HepG2 (cell line): ENCODE results near the gene GRIK4. TPM values are rescaled to one million over a fixed set of nuclear protein-coding genes. Genes with fewer than 3 reads are reported as not detected.

Experiments
- ATAC-seq: fragments of 200-7000 bp; cut with Tn5 transposase; 3 replicates; pipeline ENCODE4 v1.9.1; 2020; ENCODE audit warnings: mild to moderate bottlenecking, moderate library complexity
- BruUV-seq: library from RNA; stranded (reverse); fragments of 400-500 nt; replicated peaks from 2 replicates; lab custom pipeline; 2021; lab: Mats Ljungman, UMichigan
- CTCF ChIA-PET: fragments of 300-600 bp; formaldehyde crosslinking; extraction: SDS; loops from one replicate; lab custom pipeline; 2021; ENCODE audit warnings: low total read pairs, inconsistent platforms, low intra/inter-chr PET ratio; lab: Yijun Ruan, JAX
- POLR2A ChIA-PET: fragments of 350-600 bp; sonication (Branson Sonifier 250); formaldehyde crosslinking; loops from one replicate; lab custom pipeline; 2020; ENCODE audit warnings: antibody characterized with exemption, inconsistent platforms; lab: Yijun Ruan, JAX
- DNase-seq: peaks from one replicate; pipeline ENCODE4 v3.0.0-alpha.2; 2015; ENCODE audit warnings: low spot score
- FAIRE-seq: peaks from 3 replicates; lab custom pipeline; 2011; peaks lifted over from hg19 to GRCh38; lab: Jason Lieb, UNC
- H2AFZ ChIP-seq: one replicate; pipeline ENCODE4 v1.6.1; 2011; ENCODE audit warnings: low read length, inconsistent platforms
- H3K27ac ChIP-seq: fragments of 300-600 bp; 3 replicates; pipeline ENCODE4 v1.8.0; 2011; ENCODE audit warnings: mixed run types, mild to moderate bottlenecking, mixed read lengths, low read length, inconsistent platforms; ENCODE audit not compliant: insufficient read depth; ENCODE audit errors: extremely low read length
- H3K27me3 ChIP-seq, 2 experiments: fragments of 200-600 bp in 1 of 2; 2 replicates in 1 of 2; 3 replicates in 1 of 2; pipeline versions ENCODE4 v1.6.0 to v1.8.0; 2011; ENCODE audit warnings: low read length in 2 of 2, mild to moderate bottlenecking in 2 of 2, moderate library complexity in 2 of 2, inconsistent platforms in 1 of 2; ENCODE audit not compliant: insufficient read depth in 2 of 2, control insufficient read depth in 1 of 2
- H3K36me3 ChIP-seq, 2 experiments: fragments of 200-600 bp in 1 of 2; replicated peaks in 1 of 2; 2 replicates in 1 of 2; 3 replicates in 1 of 2; pipeline versions ENCODE4 v1.5.1 to v1.8.0; 2011; ENCODE audit warnings: low read length in 2 of 2, inconsistent platforms in 1 of 2; ENCODE audit not compliant: insufficient read depth in 2 of 2, control insufficient read depth in 1 of 2
- H3K4me1 ChIP-seq: 2 replicates; pipeline ENCODE4 v1.5.1; 2012; ENCODE audit warnings: low read length, inconsistent platforms; ENCODE audit not compliant: insufficient read depth
- H3K4me2 ChIP-seq: 2 replicates; pipeline ENCODE4 v1.6.0; 2011; ENCODE audit warnings: low read depth, low read length, inconsistent platforms
- H3K4me3 ChIP-seq, 3 experiments: fragments of 200-600 bp in 1 of 3; sonication (generic), shearing (Covaris generic) in 1 of 3; replicated peaks in 1 of 3; 2 replicates each; pipeline ENCODE4 v1.5.1; 2011 to 2016; ENCODE audit warnings: low read length in 3 of 3, inconsistent platforms in 2 of 3, low read depth in 2 of 3, mild to moderate bottlenecking in 2 of 3, control low read depth in 1 of 3, mixed read lengths in 1 of 3; ENCODE audit not compliant: insufficient read depth in 1 of 3
- H3K79me2 ChIP-seq: one replicate; pipeline ENCODE4 v1.6.1; 2011; ENCODE audit warnings: low read length, inconsistent platforms; ENCODE audit not compliant: insufficient read depth
- H3K9ac ChIP-seq: 2 replicates; pipeline ENCODE4 v1.6.0; 2011; ENCODE audit warnings: mild to moderate bottlenecking, low read depth, low read length, inconsistent platforms; ENCODE audit not compliant: insufficient read depth
- H3K9me3 ChIP-seq: 2 replicates; pipeline ENCODE4 v1.5.1; 2012; ENCODE audit warnings: mild to moderate bottlenecking, low read length
- H4K20me1 ChIP-seq: 2 replicates; pipeline ENCODE4 v1.6.0; 2011; ENCODE audit warnings: inconsistent platforms, mild to moderate bottlenecking, low read length, moderate library complexity; ENCODE audit not compliant: insufficient read depth
- CC2D1A ChIP-seq: sonication (generic); formaldehyde crosslinking; IDR thresholded peaks from 2 replicates; pipeline ENCODE4 v1.8.1; 2023; ENCODE audit warnings: mild to moderate bottlenecking, missing genetic modification reagents
- EHMT2 ChIP-seq: fragments of 200-600 bp; sonication (generic); IDR thresholded peaks from 2 replicates; pipeline ENCODE4 v1.7.0; 2017; ENCODE audit warnings: antibody characterized with exemption, low read depth, low read length, borderline replicate concordance
- IKZF5 ChIP-seq: IDR thresholded peaks from 2 replicates; pipeline ENCODE4 v1.6.1; 2018; ENCODE audit warnings: missing genetic modification reagents, mild to moderate bottlenecking, missing compliant biosample characterization
- ZNF672 ChIP-seq: sonication (generic); formaldehyde crosslinking; IDR thresholded peaks from 2 replicates; pipeline ENCODE4 v1.8.1; 2022; ENCODE audit warnings: missing genetic modification reagents
- ZNF746 ChIP-seq: sonication (generic); formaldehyde crosslinking; IDR thresholded peaks from 2 replicates; pipeline ENCODE4 v1.8.0; 2022; ENCODE audit warnings: mild to moderate bottlenecking, missing genetic modification reagents
- WGBS: methylation state at CpG from one replicate; pipeline ENCODE4 v1.1.6; 2017; ENCODE audit warnings: low lambda C conversion rate; 5-methylcytosine and 5-hydroxymethylcytosine counted together
- in situ Hi-C: cut with HindIII; loops from 2 replicates; pipeline ENCODE4 v1.10.0; 2017; ENCODE audit warnings: low pct_unique_long_range_greater_than_20kb; ENCODE audit not compliant: extremely low pct_ligation_motif_present
- intact Hi-C: fragments of 100-400 bp; cut with micrococcal nuclease; formaldehyde crosslinking; loops from one replicate; pipeline ENCODE4 v1.10.0; 2022; ENCODE audit not compliant: unreplicated experiment
- polyA plus RNA-seq, 8 experiments: library from polyadenylated mRNA; depleted of rRNA in 3 of 8; stranded (reverse) in 7 of 8; unstranded in 1 of 8; fragments of >200 nt; fragmentation: Illumina TruSeq in 4 of 8; extraction: Trizol in 4 of 8; gene quantifications; 2 replicates each; pipeline versions ENCODE4 v1.2.1 to v1.2.3, GENCODE V29; 2011 to 2016; ENCODE audit warnings: low read depth in 4 of 8, missing spikeins in 1 of 8, mixed read lengths in 1 of 8; ENCODE audit not compliant: insufficient read depth in 1 of 8
- total RNA-seq, 5 experiments: library from RNA; depleted of rRNA; stranded (reverse); fragments of >200 nt; fragmentation: Illumina TruSeq; extraction: Trizol; gene quantifications; 2 replicates each; pipeline ENCODE4 v1.2.3, GENCODE V29; 2016; ENCODE audit warnings: low read depth in 1 of 5
- TF ChIP-seq, protein P1 (sequence below), 2 experiments: IDR thresholded peaks; 2 replicates each; pipeline ENCODE4 v1.6.1; 2011 to 2012; ENCODE audit warnings: low read length in 2 of 2, borderline replicate concordance in 1 of 2, low read depth in 1 of 2, mild to moderate bottlenecking in 1 of 2, moderate library complexity in 1 of 2

The GRIK4 gene
- total and polyA plus RNA-seq, 2 of the 13 experiments (the other 11 are each of a cell fraction or from before 2014, with no cell fraction given), result 0.04 to 0.07 TPM

DNA sequence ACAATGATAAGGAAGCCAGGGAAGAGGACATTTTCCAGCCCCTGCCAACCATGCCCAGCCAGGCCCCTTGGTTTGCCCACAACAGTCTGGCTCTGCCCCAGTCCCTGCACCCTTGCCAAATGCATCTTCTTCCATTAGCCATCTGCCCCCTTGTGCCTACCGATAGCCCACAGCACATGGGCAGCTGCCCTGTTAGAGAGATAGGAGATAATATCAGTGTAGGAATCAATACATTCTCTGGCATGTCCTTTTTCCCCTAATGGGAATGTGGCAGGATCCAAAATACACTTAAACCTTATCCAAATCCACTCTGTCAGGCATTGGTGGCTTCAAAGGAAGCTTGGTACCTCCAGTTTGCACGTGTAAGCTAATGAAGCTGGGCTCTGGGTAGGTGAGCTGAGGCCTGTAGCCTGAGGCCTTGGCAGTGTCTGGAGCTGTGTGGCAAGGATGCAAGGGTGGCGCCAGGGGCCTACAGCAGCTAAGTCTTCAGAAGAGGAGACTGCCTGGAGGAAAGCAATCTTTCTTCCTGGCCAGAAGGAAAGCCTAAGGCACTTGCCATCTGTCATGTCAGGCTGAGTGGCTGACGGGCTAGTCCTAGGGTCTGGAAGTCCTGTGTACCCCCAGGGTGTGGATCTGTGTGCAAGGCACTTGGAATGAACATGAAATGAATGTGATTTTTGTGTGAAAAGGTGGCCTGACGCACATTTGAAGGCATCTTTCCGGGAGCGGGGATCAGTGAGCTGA is 348.2 kb downstream of the GRIK4 start:
- H3K36me3 ChIP-seq, result no peaks in the 10 kb centered on the region
- no peak overlapping the region for H3K9ac ChIP-seq
- intact Hi-C loops (no loop called here), in situ Hi-C loops (no loop called here)
- peaks cover 0 to 4% of the 10 kb centered on the region in 2 experiments; a peak in 1 of 5 replicates for H3K27me3 ChIP-seq
- ChIA-PET POLR2A (no interaction called here), CTCF (no interaction called here)
- no peaks in the 10 kb centered on the region for H3K79me2 ChIP-seq
- no peak overlapping the region for H3K4me2 ChIP-seq
- FAIRE-seq (no peak), DNase-seq (no peak), ATAC-seq (no peak)
- H3K4me1 ChIP-seq, result no peaks in the 10 kb centered on the region
- BruUV-seq, result no TSS peak
- no peaks in the 10 kb centered on the region for H3K9me3 ChIP-seq
- TF ChIP-seq IKZF5 (CRISPR knock-in tag) (no peak), CC2D1A (no peak), EHMT2 (no peak), ZNF746 (CRISPR knock-in tag) (no peak), ZNF672 (CRISPR knock-in tag) (no peak)
- TF ChIP-seq, protein P1, sequence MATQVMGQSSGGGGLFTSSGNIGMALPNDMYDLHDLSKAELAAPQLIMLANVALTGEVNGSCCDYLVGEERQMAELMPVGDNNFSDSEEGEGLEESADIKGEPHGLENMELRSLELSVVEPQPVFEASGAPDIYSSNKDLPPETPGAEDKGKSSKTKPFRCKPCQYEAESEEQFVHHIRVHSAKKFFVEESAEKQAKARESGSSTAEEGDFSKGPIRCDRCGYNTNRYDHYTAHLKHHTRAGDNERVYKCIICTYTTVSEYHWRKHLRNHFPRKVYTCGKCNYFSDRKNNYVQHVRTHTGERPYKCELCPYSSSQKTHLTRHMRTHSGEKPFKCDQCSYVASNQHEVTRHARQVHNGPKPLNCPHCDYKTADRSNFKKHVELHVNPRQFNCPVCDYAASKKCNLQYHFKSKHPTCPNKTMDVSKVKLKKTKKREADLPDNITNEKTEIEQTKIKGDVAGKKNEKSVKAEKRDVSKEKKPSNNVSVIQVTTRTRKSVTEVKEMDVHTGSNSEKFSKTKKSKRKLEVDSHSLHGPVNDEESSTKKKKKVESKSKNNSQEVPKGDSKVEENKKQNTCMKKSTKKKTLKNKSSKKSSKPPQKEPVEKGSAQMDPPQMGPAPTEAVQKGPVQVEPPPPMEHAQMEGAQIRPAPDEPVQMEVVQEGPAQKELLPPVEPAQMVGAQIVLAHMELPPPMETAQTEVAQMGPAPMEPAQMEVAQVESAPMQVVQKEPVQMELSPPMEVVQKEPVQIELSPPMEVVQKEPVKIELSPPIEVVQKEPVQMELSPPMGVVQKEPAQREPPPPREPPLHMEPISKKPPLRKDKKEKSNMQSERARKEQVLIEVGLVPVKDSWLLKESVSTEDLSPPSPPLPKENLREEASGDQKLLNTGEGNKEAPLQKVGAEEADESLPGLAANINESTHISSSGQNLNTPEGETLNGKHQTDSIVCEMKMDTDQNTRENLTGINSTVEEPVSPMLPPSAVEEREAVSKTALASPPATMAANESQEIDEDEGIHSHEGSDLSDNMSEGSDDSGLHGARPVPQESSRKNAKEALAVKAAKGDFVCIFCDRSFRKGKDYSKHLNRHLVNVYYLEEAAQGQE (IDR thresholded peaks at IDR 0.05; ENCODE audit: borderline replicate concordance in 1 of 2, low read depth in 1 of 2, low read length in 2 of 2), result no peak
- no peak overlapping the region for H3K4me3 ChIP-seq
- no peak overlapping the region for H3K27ac ChIP-seq
- WGBS, result 30% methylated on average over 6 of the region's 7 CpGs
- H4K20me1 ChIP-seq, result no peaks in the 10 kb centered on the region
- no peak overlapping the region for H2AFZ ChIP-seq
